Caco-2 (cell line): ENCODE results near the gene LYPD4. TPM values are rescaled to one million over a fixed set of nuclear protein-coding genes. Genes with fewer than 3 reads are reported as not detected.

Experiments used
- BruUV-seq: library from RNA; stranded (reverse); fragments of 400-500 nt; replicated peaks from 2 replicates; lab custom pipeline; 2021; lab: Mats Ljungman, UMichigan
- CTCF ChIA-PET: fragments of 300-600 bp; sonication (Branson Sonifier 250); formaldehyde crosslinking; loops from one replicate; lab custom pipeline; 2022; ENCODE audit warnings: antibody characterized with exemption; lab: Charles Lee
- POLR2A ChIA-PET: fragments of 300-600 bp; sonication (Branson Sonifier 250); formaldehyde crosslinking; loops from one replicate; lab custom pipeline; 2022; ENCODE audit warnings: antibody characterized with exemption; lab: Charles Lee
- DNase-seq, 2 experiments: peaks; one replicate each; pipeline versions ENCODE4 v3.0.0 to v3.0.0-alpha.2; 2020 to 2022
- H3K27me3 ChIP-seq: replicated peaks from 2 replicates; pipeline ENCODE4 v1.6.0; 2011; ENCODE audit warnings: low read length; ENCODE audit not compliant: control insufficient read depth, insufficient read depth
- H3K36me3 ChIP-seq: 2 replicates; pipeline ENCODE4 v1.5.1; 2011; ENCODE audit warnings: low read length; ENCODE audit not compliant: control insufficient read depth, insufficient read depth
- H3K4me1 ChIP-seq: fragments of 250-450 bp; sonication (Bioruptor Pico); 2 replicates; pipeline ENCODE4 v1.5.1; 2020; ENCODE audit warnings: mild to moderate bottlenecking
- H3K4me3 ChIP-seq: 2 replicates; pipeline ENCODE4 v1.5.1; 2011; ENCODE audit warnings: low read depth, mild to moderate bottlenecking, control low read depth, low read length
- H3K9me3 ChIP-seq: fragments of 250-450 bp; sonication (Bioruptor Pico); 2 replicates; pipeline ENCODE4 v1.5.1; 2020; ENCODE audit warnings: mild to moderate bottlenecking, moderate library complexity
- H3K27ac Mint-ChIP-seq: one replicate; pipeline ENCODE4 v1.8.0; 2022; ENCODE audit warnings: mixed read lengths; ENCODE audit not compliant: unreplicated experiment
- H3K27me3 Mint-ChIP-seq: one replicate; pipeline ENCODE4 v1.8.0; 2022; ENCODE audit warnings: mixed read lengths; ENCODE audit not compliant: insufficient read depth, unreplicated experiment
- H3K36me3 Mint-ChIP-seq: one replicate; pipeline ENCODE4 v1.8.0; 2022; ENCODE audit warnings: mild to moderate bottlenecking, mixed read lengths; ENCODE audit not compliant: insufficient read depth, unreplicated experiment
- H3K4me1 Mint-ChIP-seq: one replicate; pipeline ENCODE4 v1.8.0; 2022; ENCODE audit warnings: low read depth, mixed read lengths; ENCODE audit not compliant: unreplicated experiment
- H3K4me3 Mint-ChIP-seq: one replicate; pipeline ENCODE4 v1.8.0; 2022; ENCODE audit warnings: mild to moderate bottlenecking, moderate library complexity, mixed read lengths; ENCODE audit not compliant: unreplicated experiment
- H3K9me3 Mint-ChIP-seq: one replicate; pipeline ENCODE4 v1.8.0; 2022; ENCODE audit warnings: mixed read lengths; ENCODE audit not compliant: unreplicated experiment
- intact Hi-C: fragments of 100-400 bp; cut with micrococcal nuclease; formaldehyde crosslinking; loops from one replicate; pipeline ENCODE4 v1.10.0; 2022; ENCODE audit not compliant: unreplicated experiment
- total RNA-seq: library from RNA; stranded (reverse); gene quantifications from 2 replicates; pipeline ENCODE4 v1.2.3, GENCODE V29; 2022
- TF ChIP-seq, protein P1 (sequence below), 2 experiments: fragments of 200-600 bp in 1 of 2; IDR thresholded peaks; 1 replicate in 1 of 2; 2 replicates in 1 of 2; pipeline versions ENCODE4 v1.5.1 to v1.8.0; 2011 to 2022; ENCODE audit warnings: antibody characterized with exemption in 1 of 2, control low read depth in 1 of 2, inconsistent platforms in 1 of 2, low read depth in 1 of 2, low read length in 1 of 2, mild to moderate bottlenecking in 1 of 2, moderate library complexity in 1 of 2; ENCODE audit not compliant: insufficient read depth in 1 of 2, severe bottlenecking in 1 of 2, unreplicated experiment in 1 of 2

LYPD4 gene
- total RNA-seq, 1 experiment from 2014 or later: not detected

DNA sequence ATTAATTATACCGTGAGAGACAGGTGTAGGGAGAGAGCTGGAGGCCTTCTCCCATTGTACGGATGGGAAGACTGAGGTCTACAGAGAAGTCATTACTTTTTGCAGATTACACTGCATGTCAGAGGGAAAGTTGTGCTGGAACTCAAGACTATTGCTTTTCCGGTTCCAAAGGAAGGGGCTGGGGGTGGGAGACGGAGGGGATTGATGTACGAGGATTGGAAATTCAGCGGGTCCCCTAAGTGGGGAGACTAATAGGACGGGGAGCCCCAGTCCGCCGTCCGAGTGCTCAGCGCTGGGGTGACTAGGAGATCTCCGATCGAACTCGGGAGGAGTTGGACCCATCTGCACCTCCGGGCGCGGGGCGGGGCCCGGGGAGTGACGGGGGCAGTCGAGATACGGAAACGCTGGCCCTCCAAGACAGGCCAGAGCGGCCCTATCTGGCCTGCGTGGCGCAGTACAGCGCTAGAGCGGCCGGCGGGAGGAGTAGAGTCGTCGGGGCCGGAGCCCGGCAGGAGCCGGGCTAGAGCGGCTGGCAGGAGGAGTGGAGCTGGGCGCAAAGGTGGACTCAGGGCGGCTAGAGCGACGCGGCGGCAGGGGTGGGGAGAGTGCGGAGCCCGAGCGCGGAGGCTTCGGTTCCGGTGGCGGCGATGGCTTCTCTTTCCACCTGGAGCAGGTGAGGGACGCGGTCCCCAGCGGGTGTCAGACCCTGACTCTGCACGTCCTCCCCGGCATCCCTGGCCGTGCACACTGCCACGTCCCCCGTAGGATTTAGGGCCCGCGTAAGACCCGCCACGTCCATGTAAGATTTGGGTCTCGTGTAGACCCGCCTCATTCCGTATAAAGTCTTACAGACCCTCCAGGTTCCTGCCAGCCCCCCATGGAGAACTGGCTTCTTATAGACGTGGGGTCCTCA is 39.6 kb upstream of the LYPD4 start:
- peak overlapping the region; percentile 89 for H3K4me3 ChIP-seq
- Mint-ChIP-seq H3K36me3 (peaks cover 11% of the 10 kb centered on the region), H3K27me3 (peaks cover 3% of the 10 kb centered on the region), H3K27ac (peak overlapping the region; percentile 83), H3K4me3 (peak overlapping the region; percentile 91), H3K9me3 (no peaks in the 10 kb centered on the region), H3K4me1 (peaks cover 31% of the 10 kb centered on the region)
- no peaks in the 10 kb centered on the region for H3K9me3 ChIP-seq
- no peaks in the 10 kb centered on the region for H3K27me3 ChIP-seq
- peaks cover 24% of the 10 kb centered on the region for H3K4me1 ChIP-seq
- TSS peak; percentile 96 for BruUV-seq
- DNase-seq: peak; percentile 98
- ChIA-PET POLR2A (interaction anchor here (0.6 to 2.3 kb wide), 5 partner anchors 11 to 68 kb away, joined by 4 to 13 read pairs (median 4); partner anchors contain the start of genes ERFL and RPS19), CTCF (interaction anchor here (0.6 to 1.4 kb wide), 7 partner anchors 9 to 74 kb away, joined by 3 to 12 read pairs (median 3); partner anchors contain the start of gene RPS19)
- intact Hi-C loops: loop anchor here (1.0 to 5.0 kb wide), 4 partner anchors 20 to 193 kb away; partner anchors contain the start of genes RABAC1 and ZNF574
- TF ChIP-seq, protein P1, sequence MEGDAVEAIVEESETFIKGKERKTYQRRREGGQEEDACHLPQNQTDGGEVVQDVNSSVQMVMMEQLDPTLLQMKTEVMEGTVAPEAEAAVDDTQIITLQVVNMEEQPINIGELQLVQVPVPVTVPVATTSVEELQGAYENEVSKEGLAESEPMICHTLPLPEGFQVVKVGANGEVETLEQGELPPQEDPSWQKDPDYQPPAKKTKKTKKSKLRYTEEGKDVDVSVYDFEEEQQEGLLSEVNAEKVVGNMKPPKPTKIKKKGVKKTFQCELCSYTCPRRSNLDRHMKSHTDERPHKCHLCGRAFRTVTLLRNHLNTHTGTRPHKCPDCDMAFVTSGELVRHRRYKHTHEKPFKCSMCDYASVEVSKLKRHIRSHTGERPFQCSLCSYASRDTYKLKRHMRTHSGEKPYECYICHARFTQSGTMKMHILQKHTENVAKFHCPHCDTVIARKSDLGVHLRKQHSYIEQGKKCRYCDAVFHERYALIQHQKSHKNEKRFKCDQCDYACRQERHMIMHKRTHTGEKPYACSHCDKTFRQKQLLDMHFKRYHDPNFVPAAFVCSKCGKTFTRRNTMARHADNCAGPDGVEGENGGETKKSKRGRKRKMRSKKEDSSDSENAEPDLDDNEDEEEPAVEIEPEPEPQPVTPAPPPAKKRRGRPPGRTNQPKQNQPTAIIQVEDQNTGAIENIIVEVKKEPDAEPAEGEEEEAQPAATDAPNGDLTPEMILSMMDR (IDR thresholded peaks at IDR 0.05; ENCODE audit: insufficient read depth in 1 of 2, low read depth in 1 of 2, low read length in 1 of 2, severe bottlenecking in 1 of 2, unreplicated experiment in 1 of 2): no peak
- H3K36me3 ChIP-seq: peaks cover 3% of the 10 kb centered on the region; the same call in 1 of the 2 replicates

DNA sequence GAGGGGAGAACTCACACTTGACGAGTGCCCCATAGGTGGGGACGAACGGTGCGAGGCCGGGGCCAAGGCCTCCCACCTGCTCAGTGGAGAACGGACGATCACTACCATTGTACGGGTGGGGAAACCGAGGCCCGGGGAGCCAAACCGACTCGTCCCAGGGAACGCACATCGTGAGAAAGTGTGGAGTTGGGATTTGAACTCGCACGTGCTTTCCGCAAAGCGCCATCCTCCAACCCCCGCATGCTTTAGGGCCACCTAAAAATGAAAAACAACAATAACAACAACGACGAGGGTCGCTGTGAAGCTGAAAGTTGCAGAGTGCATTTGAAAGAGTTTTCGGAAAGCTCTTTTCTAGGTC is 39.0 kb upstream of the LYPD4 start:
- DNase-seq: no peak
- ChIA-PET POLR2A (interaction anchor here (1.6 to 2.3 kb wide), 2 partner anchors 10 to 24 kb away, joined by 12 to 13 read pairs; partner anchors contain the start of gene RPS19), CTCF (no interaction called here)
- no TSS peak for BruUV-seq
- peak overlapping the region; percentile 91 for H3K4me3 Mint-ChIP-seq
- TF ChIP-seq, protein P1 (IDR thresholded peaks at IDR 0.05; ENCODE audit: insufficient read depth in 1 of 2, low read depth in 1 of 2, low read length in 1 of 2, severe bottlenecking in 1 of 2, unreplicated experiment in 1 of 2): no peak
- peaks cover 28% of the 10 kb centered on the region for H3K4me1 Mint-ChIP-seq
- Histone ChIP-seq H3K4me1 (peaks cover 24% of the 10 kb centered on the region), H3K27me3 (no peaks in the 10 kb centered on the region), H3K36me3 (no peaks in the 10 kb centered on the region), H3K9me3 (no peaks in the 10 kb centered on the region), H3K4me3 (peak overlapping the region; percentile 89)
- no peaks in the 10 kb centered on the region for H3K9me3 Mint-ChIP-seq
- H3K27me3 Mint-ChIP-seq: peaks cover 3% of the 10 kb centered on the region
- peak overlapping the region; percentile 83 for H3K27ac Mint-ChIP-seq
- H3K36me3 Mint-ChIP-seq: peaks cover 11% of the 10 kb centered on the region
- intact Hi-C loops: loop anchor here (5.0 kb wide), 1 partner anchor 194 kb away; the partner anchor contains the start of gene ZNF574
